Pulmonary artery endothelial cell (primary cell): ENCODE measurements around the gene PEX5. TPM values are rescaled to one million over a fixed set of nuclear protein-coding genes. Genes with fewer than 3 reads are reported as not detected.
"Not testable (repeated sequence)": the region's sequence is repeated elsewhere in the genome, so short reads cannot be mapped to it uniquely, and the experiment has no call there.

Experiments
- DNase-seq: peaks from one replicate; pipeline ENCODE4 v3.0.0-alpha.2; 2011; ENCODE audit warnings: low read depth, low spot score
- total RNA-seq: library from RNA; depleted of rRNA; stranded (reverse); fragments of >200 nt; gene quantifications from 2 replicates; pipeline ENCODE4 v1.2.3, GENCODE V29; 2014

The PEX5 gene
- total RNA-seq, 1 donor from 2014 or later: 28.5 TPM

- not testable (repeated sequence) for DNase-seq
Observed at GRCh38 chr12:7213745-7214144, 24.3 kb downstream of the PEX5 start.

DNA sequence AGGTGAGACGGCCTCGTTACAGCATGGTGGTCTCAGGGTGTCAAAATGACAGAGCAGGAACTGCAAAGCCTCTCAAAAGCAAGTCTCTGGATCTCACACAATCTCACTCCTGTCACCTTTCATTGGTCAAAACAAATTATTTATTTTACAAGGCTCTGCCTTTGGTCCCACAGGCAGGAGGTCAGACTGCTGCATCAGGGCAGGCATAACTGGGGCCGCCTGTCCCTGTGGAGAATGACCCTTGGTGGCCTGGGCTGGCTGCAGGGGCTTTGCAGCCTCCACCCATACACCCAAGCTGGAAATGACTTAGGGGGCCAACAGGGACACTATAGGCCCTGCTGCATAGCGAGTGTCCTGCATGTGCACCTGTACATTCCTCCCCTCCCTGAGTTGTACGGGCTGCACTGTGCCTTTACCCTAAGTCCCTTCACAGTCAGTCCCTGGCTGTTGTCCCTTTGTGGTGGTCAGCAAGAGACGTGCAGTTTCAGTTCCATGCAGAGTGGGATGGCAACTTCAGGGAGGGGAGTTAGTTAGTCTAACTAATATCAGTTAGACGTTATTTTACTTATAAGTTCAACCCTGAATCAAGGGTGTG lies 28.1 kb downstream of the PEX5 start:
- no peak for DNase-seq

DNA sequence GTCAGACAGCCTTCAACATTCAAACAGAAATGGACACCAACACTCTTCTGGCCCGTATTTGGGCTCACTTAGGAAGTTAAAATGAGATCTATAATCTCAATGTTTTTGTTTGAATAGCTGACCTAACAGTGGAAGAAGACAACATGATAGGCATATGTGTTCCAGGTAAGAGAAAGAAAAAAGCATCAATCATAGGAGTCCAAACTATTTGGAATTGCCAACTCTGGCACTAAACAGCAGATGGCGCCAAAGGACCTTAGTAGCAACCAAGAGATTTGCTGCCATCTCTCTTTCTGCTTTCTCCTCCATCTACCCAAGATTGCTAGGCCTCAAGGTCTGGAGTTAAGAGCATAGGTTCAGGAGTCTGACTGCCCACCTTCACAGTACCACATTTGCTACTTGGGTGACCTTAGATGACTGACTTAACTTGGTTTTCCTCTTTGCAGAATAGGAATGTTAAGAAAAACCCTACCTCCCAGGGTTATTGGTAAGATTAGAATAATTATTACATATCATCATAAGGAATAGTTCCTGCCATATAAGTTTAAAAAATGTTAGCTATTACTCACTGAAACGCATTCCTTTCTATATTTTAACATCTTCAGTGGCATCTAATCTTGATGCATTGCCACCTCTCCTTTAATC lies 30.2 kb downstream of the PEX5 start:
- DNase-seq: peak; percentile 43

- DNase-seq: no peak
Observed at GRCh38 chr12:7221486-7221885, 32.0 kb downstream of the PEX5 start.

GRCh38 chr12:7229741-7230140 lies 40.3 kb downstream of the PEX5 start:
- no peak for DNase-seq

DNA sequence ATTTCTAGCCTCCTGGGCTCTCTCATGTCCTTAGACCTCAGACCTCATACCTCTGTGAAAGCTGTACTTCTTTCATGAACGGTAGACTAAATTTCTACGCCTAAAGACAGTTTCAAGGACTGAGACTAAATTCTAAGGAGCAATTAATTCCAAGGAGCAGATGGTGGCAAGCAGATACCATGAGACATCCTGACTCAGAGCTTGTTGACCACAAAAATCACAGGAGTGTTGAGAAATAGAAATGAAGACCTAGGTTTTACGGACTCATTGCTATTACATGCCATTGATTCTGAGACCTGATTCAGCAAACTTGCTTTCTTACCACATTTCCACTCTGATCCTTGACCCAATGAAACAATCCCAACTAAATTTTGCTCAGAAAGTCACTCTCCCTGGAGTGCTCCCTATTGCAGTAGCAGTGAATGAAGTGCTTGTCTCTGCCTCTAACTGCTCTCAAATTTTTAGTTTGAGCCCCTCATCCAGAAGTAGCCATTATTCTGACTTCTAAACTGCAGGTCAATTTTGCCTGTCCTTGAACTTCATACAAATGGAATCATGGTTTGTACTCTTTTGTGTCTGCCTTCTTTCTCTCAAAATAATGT lies 52.0 kb downstream of the PEX5 start:
- no peak for DNase-seq

- no peak for DNase-seq
Observed at GRCh38 chr12:7242176-7243101, 53.0 kb downstream of the PEX5 start.

DNA sequence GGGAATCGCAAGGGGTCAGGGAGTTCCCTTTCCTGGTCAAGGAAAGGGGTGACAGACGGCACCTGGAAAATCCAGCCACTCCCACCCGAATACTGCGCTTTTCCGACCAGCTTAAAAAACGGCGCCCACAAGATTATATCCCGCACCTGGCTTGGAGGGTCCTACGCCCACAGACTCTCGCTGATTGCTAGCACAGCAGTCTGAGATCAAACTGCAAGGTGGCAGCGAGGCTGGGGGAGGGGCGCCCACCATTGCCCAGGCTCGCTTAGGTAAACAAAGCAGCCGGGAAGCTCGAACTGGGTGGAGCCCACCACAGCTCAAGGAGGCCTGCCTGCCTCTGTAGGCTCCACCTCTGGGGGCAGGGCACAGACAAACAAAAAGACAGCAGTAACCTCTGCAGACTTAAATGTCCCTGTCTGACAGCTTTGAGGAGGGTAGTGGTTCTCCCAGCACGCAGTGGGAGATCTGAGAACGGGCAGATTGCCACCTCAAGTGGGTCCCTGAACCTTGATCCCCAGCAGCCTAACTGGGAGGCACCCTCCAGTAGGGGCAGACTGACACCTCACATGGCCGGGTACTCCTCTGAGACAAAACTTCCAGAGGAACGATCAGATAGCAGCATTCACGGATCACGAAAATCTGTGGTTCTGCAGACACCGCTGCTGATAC lies 62.0 kb downstream of the PEX5 start:
- DNase-seq: not testable (repeated sequence)

GRCh38 chr12:7259060-7259459 lies 69.6 kb downstream of the PEX5 start:
- no peak for DNase-seq

Other genes with a start within 250 kb of the PEX5 start
- not detected in 2 replicates for gene RNU7-1, start 245.9 kb upstream of the PEX5 start, total RNA-seq
- 68.2 and 84.6 TPM in 2 replicates for gene C12orf57, start 245.7 kb upstream of the PEX5 start, total RNA-seq
- gene PTPN6, start 238.3 kb upstream of the PEX5 start, total RNA-seq: 0.13 and 0.60 TPM in 2 replicates
- gene PHB2, start 219.0 kb upstream of the PEX5 start, total RNA-seq: 182 and 215 TPM in 2 replicates
- 47.9 and 85.6 TPM in 2 replicates for gene EMG1, start 218.8 kb upstream of the PEX5 start, total RNA-seq
- gene LPCAT3, start 171.2 kb upstream of the PEX5 start, total RNA-seq: 5.2 and 8.6 TPM in 2 replicates
- gene C1S, start 129.0 kb upstream of the PEX5 start, total RNA-seq: 0.40 and 5.1 TPM in 2 replicates
- gene C1R, start 97.2 kb upstream of the PEX5 start, total RNA-seq: 1.9 and 4.4 TPM in 2 replicates
- 15.6 and 19.7 TPM in 2 replicates for gene C1RL, start 80.5 kb upstream of the PEX5 start, total RNA-seq
- not detected in 2 replicates for gene RBP5, start 60.8 kb upstream of the PEX5 start, total RNA-seq
- gene CLSTN3, start 59.3 kb upstream of the PEX5 start, total RNA-seq: 12.8 and 18.5 TPM in 2 replicates
- not detected in 2 replicates for gene ACSM4, start 114.4 kb downstream of the PEX5 start, total RNA-seq